HCEC 1CT (cell line): ENCODE results near the gene ADAMTSL3.
"Not testable (repeated sequence)": the region's sequence is repeated elsewhere in the genome, so short reads cannot be mapped to it uniquely, and the experiment has no call there.

Source experiments
- DNase-seq: peaks from one replicate; pipeline ENCODE4 v3.0.0-alpha.2; 2017

The ADAMTSL3 gene

GRCh38 chr15:83702314-83702713 lies 48.4 kb downstream of the ADAMTSL3 start:
- DNase-seq, result not testable (repeated sequence)

DNA sequence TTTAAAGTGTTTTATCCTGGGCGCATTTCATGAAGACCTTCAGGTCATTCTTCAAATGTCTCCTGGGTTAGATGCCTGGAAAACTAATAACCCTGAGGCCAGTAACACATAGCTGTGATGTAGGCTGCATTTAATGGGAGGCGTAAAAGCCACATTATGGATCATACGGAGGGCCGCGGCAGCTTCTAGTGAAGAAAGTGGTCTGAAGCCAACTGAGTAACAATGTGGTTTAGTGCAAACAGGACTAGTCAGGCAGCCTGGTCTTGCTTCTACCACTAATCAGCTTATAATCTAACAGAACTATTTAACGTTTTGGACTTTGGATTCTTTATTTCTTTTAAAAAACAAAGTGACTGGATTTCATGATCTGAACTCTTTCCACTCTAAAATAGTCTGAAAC lies 54.4 kb downstream of the ADAMTSL3 start:
- no peak for DNase-seq

DNA sequence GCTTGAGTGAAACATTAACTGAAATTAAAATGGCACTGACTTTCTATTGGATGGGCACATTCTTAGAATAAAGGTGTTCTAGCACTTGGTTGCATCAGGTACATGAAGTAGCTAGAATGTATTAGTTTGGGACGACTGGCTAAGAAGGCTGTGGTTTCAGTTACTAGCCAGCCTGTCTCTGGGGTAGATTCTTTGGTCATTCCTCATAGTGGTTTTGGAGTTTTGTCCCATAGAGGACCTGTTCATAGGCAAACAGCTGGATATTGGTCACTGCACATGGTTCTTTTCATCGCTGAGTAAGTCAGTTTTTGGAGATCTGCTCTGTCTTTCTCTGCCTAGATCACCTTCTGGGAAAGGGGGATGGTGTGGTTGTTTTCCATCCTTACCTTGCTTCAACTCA lies 55.3 kb downstream of the ADAMTSL3 start:
- peak; percentile 5 for DNase-seq

DNA sequence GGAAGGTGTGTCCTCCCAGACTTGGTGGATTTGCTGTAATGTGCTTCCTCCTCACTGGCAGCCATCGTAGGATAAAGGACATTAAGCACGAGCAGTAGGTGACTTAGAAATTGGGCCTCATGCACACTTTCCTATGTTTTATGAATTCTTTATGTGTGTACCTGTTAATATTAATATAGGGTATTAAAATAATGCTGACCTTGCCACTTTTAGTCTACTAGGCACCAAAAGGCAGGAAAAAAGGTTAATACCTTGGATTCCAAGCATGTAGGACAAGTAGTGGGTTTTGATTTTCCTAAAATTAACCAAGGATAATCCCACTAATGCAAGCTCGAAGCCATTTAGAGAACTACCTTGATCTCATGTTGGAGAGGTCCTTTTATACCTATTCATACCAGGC lies 55.9 kb downstream of the ADAMTSL3 start:
- no peak for DNase-seq

- DNase-seq, result no peak
Measured at GRCh38 chr15:83710452-83710851, 56.5 kb downstream of the ADAMTSL3 start.

GRCh38 chr15:83711236-83711635 lies 57.3 kb downstream of the ADAMTSL3 start:
- no peak for DNase-seq

DNA sequence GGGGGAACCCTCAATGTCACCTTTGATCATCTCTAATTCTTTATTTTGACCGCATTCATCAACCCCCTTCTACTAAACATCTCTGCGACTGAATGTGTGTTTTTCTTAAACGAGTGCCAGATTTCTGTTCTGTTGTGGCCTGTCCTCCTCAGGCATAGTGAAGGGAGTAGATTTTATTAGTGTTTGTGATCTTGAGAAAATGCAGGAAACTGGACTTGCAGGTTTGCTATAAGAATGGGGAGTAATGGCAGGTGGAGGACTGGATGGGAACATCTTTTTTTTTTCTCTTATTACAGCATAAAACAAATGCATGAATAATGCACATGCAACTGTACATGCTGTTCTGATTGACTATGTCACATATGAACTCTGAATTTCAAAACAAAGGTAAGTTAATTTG lies 59.3 kb downstream of the ADAMTSL3 start:
- DNase-seq, result no peak

DNA sequence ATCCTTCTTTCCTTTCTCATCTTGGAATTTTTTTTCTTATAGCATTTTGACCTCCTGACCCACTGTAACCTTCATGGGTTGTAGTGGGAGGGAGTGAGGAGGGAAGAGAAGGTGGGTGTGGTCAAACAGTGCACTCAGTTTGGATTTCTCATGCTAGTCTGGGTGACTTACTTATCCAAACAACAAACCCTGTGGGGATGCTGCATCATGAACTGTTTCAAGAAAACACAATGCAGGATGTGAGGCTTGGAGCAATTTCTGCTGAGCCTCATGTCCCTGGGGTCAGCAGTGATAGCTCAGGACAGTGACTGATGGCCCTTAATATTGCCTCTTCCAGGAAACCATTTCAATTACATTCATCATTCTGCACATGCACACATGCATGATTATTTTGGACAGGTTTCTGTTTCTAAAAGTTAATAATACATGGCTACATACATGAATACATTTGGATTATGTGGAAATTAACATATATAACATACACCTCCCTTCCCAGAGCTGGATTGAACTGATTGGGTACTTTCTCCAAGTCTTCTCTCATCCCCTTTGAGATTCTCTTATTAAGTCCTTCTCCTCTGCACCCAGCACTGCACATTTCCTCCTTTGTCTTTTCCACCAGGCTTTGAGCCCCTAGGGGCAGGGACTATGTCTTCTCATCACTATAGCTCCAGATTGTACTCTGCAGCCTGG lies 61.2 kb downstream of the ADAMTSL3 start:
- no peak for DNase-seq

DNA sequence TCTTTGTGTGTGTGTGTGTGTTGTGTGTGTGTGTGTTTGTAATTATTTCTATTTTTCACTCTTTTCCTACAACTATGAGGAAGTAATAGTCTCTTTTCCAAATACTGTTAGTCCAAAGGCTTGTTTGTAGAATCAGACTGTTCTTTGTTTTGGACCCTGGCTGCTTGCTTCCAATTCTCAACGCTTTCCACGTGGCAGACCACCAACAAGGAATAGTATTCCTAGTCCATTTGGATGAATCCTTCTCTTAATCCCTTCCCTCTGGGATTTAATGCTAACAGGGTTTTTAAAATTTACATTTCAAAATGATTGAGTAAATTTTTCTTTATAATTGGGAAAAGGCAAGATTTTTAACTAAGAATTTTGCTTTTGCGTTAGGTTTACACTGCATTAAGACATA lies 62.7 kb downstream of the ADAMTSL3 start:
- no peak for DNase-seq

DNA sequence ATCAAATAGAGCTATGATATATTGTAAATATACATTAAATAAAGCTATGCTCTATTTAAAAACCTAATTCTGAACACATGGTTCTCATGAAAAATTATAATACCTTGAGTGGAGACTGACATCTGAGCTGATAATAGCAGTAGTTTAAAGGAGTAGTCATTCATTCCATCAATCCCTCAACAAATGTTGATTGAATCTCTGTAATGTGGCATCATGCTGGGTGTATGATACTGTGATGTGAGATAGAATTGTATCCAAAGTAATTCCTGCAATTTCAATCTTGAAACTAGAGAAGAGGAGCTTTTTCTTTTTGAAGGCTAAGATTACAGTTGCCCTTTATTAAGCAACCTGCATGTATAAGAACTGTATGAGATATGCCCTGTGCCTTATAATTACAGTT lies 63.1 kb downstream of the ADAMTSL3 start:
- DNase-seq, result no peak

DNA sequence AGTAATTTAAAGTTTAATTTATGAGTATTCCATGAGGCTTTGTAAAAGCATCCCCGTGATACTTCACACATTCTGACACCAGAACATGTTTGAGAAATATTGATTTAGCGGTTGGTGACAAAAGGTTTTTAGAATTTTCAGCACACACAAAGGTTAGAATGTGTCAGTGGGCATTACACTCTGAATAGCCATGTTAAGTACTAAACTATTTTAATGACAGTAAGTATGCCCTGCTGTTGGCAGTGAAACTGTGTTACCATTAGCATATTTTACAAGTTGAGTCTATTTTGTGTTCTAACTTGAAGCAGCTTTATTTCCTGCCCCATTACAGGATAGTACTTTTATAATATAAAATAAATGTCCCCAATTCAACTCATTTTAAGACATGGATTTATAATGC lies 66.5 kb downstream of the ADAMTSL3 start:
- no peak for DNase-seq

- no peak for DNase-seq
Measured at GRCh38 chr15:83721031-83721430, 67.1 kb downstream of the ADAMTSL3 start.

DNA sequence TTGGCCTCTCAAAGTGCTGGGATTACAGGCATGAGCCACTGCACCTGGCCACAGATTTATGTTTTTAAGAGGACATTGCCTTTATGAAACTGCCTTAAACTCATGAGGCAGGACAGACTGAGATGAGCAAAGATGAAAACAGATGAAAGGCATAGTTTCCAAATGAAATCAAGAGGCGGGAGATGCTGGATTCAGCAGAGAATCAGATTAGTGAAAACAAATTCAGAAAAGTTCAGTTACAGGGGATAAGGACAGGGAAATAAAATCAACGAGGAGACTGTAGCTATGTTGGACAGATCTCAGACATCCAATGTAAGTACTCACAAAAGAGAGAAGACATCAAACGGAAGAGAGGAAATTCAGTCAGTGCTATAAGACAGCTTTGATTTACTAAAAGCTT lies 68.1 kb downstream of the ADAMTSL3 start:
- no peak for DNase-seq

DNA sequence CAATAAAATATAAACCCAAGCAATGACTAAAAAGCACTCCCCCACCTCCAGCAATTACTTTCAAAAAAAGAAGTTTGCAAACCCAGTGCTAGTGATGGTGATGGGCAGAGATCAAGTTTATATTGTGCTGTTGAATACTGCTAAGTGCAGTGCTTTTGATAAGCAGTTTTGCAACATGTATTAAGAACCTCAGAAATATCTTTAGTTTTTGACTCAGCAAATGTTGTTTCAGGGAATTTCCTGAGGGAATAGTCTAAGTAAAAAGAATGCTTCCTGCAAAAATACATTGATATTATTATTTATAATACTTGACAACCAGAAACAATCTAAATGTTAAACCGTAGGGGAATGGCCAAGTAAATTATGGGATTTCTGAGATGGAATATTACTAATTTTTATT lies 69.3 kb downstream of the ADAMTSL3 start:
- no peak for DNase-seq

DNA sequence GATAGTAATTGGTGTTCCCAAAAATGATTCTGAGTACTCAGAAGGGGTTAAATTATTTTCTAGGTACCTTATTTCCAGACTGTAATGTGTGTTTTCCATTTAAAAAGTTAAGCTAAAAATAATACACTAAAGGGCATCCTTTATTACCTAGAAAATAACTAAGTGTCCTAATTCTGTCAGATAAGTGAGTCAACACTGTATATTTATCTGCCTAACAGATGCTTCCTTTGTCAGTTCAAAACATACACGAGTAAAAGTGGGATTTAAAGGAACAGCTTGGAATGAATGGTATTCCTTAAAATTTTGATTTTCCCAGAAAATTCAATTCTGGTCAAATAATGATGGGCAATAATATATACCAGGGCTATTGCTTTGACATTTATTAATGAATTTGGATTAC lies 78.3 kb downstream of the ADAMTSL3 start:
- DNase-seq, result no peak

DNA sequence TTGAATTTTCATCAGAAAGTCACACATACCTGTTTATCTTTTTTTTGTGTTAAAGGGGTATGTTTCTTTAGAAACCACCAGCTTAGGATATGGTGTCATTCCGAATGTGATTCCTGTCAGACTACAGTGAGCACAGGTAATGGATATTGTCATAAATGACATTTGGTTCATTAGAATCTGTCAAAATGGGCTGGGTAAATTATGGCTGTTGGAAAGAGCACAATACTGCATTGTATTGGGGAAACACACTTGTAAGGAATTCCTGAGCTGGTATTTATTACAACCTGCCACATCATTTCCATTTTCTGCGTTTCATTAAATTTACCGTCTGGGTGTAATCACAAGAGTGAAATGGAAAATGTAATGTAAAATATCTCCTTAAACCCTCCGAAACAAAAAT lies 78.8 kb downstream of the ADAMTSL3 start:
- no peak for DNase-seq

GRCh38 chr15:83733206-83733605 lies 79.3 kb downstream of the ADAMTSL3 start:
- DNase-seq, result peak; percentile 49

- no peak for DNase-seq
Measured at GRCh38 chr15:83733691-83734090, 79.8 kb downstream of the ADAMTSL3 start.

- DNase-seq, result peak; percentile 4
Measured at GRCh38 chr15:83734487-83734886, 80.6 kb downstream of the ADAMTSL3 start.

DNA sequence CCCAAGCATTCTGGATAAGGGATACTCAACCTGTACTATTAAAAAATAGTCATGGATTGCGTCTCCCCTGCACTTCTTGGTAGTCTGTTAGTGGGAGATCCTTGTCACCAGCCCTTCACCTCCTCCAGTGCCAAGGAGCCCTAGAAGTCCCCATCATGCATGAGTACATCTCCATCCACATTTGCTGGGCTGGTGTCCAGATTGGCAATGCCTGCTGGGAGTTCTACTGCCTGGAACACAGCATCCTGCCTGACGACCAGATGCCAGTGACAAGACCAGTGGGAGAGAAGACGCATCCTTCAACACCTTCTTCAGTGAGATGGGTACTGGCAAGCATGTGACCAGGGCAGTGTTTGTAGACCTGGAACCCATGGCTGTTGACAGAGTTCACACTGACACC lies 85.7 kb downstream of the ADAMTSL3 start:
- DNase-seq, result no peak

DNA sequence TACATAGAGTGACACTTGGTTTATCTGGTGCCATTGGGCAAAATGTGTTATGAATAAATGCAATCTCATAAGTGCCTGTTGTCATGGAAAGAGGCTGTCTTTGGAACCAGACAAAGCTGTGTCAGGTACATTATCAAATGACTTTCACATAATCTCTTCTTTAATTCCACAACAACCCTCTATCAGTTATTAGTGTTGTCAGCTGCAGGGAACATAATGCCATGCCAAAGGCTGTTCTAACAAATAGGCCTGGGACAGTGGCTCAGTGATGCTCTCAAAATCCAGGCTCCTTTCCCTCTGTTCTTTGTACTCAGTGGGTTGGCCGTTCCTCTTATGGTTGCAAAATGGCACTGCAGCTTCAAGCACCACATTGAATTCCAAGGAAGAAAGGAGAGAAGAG lies 91.8 kb downstream of the ADAMTSL3 start:
- no peak for DNase-seq

- DNase-seq, result no peak
Measured at GRCh38 chr15:83746231-83746630, 92.3 kb downstream of the ADAMTSL3 start.

DNA sequence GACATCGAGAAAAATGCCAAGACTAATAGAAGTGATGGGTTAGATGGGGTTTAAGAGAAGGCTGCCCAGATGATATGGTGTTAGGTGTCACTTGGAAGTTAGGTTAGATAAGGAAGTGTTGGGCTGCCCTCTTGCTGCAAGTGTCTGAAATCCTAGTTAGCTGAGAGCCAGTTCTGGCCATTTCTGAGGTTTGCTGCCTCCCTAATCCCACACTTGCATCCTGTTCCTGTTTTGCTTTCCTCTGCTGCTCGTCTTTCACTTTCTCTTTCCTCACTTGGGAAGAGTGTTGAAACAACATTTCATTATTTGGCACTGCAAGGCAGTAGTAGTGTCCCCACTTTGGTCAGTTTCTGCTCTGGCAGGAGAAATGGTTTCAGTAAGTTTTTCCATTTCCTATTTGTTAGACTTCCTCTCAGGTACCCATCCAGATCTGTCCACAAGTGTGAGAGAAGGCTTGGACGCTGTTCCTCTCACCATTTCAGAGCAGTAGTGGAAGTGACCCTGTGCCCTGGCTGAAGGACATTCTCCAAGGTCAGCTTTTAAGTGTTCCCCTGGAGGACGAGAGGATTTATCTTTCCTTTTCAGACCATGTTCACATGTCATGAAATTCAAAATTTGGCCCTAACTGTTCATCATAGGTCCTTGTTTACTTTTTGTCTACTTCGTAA lies 93.3 kb downstream of the ADAMTSL3 start:
- peak; percentile 31 for DNase-seq

DNA sequence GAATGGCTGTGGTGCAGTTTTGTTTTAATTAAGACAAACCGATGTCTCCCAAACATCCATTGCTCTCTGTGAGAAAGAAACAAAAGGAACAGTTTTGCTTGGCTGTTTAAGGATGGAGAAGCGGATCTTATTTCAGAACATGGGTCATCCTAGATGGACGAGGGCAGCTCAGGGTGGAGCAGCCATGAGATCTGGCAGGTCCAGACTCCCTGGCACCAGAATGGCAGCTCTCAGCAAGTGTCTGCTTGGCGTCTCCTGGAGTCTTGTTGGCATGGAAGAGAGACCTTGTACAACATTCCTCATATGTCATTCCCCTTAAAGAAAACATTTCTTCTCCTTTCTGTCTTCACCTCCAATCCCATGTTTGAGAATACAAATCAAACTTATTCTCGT lies 93.8 kb downstream of the ADAMTSL3 start:
- DNase-seq, result no peak
